ENCODE measurements around the gene HBEGF.

HBEGF gene

GRCh38 chr5:140312067-140312790 is 34.2 kb downstream of the HBEGF start:
- 8% methylated on average over 4 of the region's 4 CpGs for WGBS (ENCODE audit: insufficient coverage)
- H3K9me3 ChIP-seq (ENCODE audit: control extremely low read depth in 1 of 5, control insufficient read depth in 4 of 5, insufficient read depth in 2 of 5, low read depth in 1 of 5, low read length in 4 of 5) = no peaks in the 10 kb centered on the region
- peaks cover 2 to 15% (median 11%) of the 10 kb centered on the region in 4 experiments for H3K4me1 ChIP-seq (ENCODE audit: control extremely low read depth in 1 of 4, control insufficient read depth in 4 of 4, insufficient read depth in 4 of 4, low read length in 3 of 4)
- no peak overlapping the region for H3K27ac ChIP-seq (ENCODE audit: insufficient read depth in 1 of 2, low read depth in 1 of 2, low read length in 2 of 2, poor library complexity in 1 of 2, severe bottlenecking in 2 of 2)
- peak overlapping the region in 3 of 7 experiments; percentile 7 to 26 (median 19) for H3K4me3 ChIP-seq (ENCODE audit: control insufficient read depth in 1 of 7, extremely low read depth in 1 of 7, insufficient read depth in 4 of 7, low read depth in 2 of 7, low read length in 6 of 7)
- DNase-seq = peak; percentile 18 to 30 (median 28)
- no peaks in the 10 kb centered on the region for H3K27me3 ChIP-seq (replicated peaks in 2 of 5; ENCODE audit: control insufficient read depth in 4 of 5, insufficient read depth in 5 of 5, low read length in 4 of 5)
- H3K36me3 ChIP-seq (ENCODE audit: control insufficient read depth in 4 of 4, insufficient read depth in 4 of 4, low read length in 3 of 4) = no peaks in the 10 kb centered on the region
- ChIA-PET POLR2A (no interaction called here), CTCF (interaction anchor here (1.0 to 2.2 kb wide), 6 partner anchors 12 to 88 kb away, joined by 3 to 6 read pairs (median 4); no protein-coding TSS in a partner anchor)

- WGBS (ENCODE audit: insufficient coverage) = 92% methylated on average over 2 of the region's 5 CpGs
- no peak overlapping the region for H3K27ac ChIP-seq (ENCODE audit: insufficient read depth in 1 of 2, low read depth in 1 of 2, low read length in 2 of 2, poor library complexity in 1 of 2, severe bottlenecking in 2 of 2)
- H3K36me3 ChIP-seq (ENCODE audit: control insufficient read depth in 4 of 4, insufficient read depth in 4 of 4, low read length in 3 of 4) = no peaks in the 10 kb centered on the region
- H3K4me1 ChIP-seq (ENCODE audit: control extremely low read depth in 1 of 4, control insufficient read depth in 4 of 4, insufficient read depth in 4 of 4, low read length in 3 of 4) = peaks cover 2 to 15% (median 11%) of the 10 kb centered on the region in 4 experiments
- H3K27me3 ChIP-seq (replicated peaks in 2 of 5; ENCODE audit: control insufficient read depth in 4 of 5, insufficient read depth in 5 of 5, low read length in 4 of 5) = no peaks in the 10 kb centered on the region
- H3K4me3 ChIP-seq (ENCODE audit: control insufficient read depth in 1 of 7, extremely low read depth in 1 of 7, insufficient read depth in 4 of 7, low read depth in 2 of 7, low read length in 6 of 7) = no peak overlapping the region
- no peak for DNase-seq
- no peaks in the 10 kb centered on the region for H3K9me3 ChIP-seq (ENCODE audit: control extremely low read depth in 1 of 5, control insufficient read depth in 4 of 5, insufficient read depth in 2 of 5, low read depth in 1 of 5, low read length in 4 of 5)
- ChIA-PET POLR2A (no interaction called here), CTCF (interaction anchor here (1.0 to 2.2 kb wide), 7 partner anchors 10 to 41 kb away, joined by 3 to 6 read pairs (median 3); partner anchors contain the start of gene HBEGF)
These were observed 35.4 kb downstream of the HBEGF start for GRCh38 chr5:140311011-140311467.

GRCh38 chr5:140310434-140310833 is 36.0 kb downstream of the HBEGF start:
- Histone ChIP-seq H3K4me3 (ENCODE audit: control insufficient read depth in 1 of 7, extremely low read depth in 1 of 7, insufficient read depth in 4 of 7, low read depth in 2 of 7, low read length in 6 of 7) (no peak overlapping the region), H3K27me3 (replicated peaks in 2 of 5; ENCODE audit: control insufficient read depth in 4 of 5, insufficient read depth in 5 of 5, low read length in 4 of 5) (no peaks in the 10 kb centered on the region), H3K27ac (ENCODE audit: insufficient read depth in 1 of 2, low read depth in 1 of 2, low read length in 2 of 2, poor library complexity in 1 of 2, severe bottlenecking in 2 of 2) (no peak overlapping the region), H3K4me1 (ENCODE audit: control extremely low read depth in 1 of 4, control insufficient read depth in 4 of 4, insufficient read depth in 4 of 4, low read length in 3 of 4) (peaks cover 2 to 15% (median 11%) of the 10 kb centered on the region in 4 experiments), H3K36me3 (ENCODE audit: control insufficient read depth in 4 of 4, insufficient read depth in 4 of 4, low read length in 3 of 4) (no peaks in the 10 kb centered on the region), H3K9me3 (ENCODE audit: control extremely low read depth in 1 of 5, control insufficient read depth in 4 of 5, insufficient read depth in 2 of 5, low read depth in 1 of 5, low read length in 4 of 5) (no peaks in the 10 kb centered on the region)
- WGBS (ENCODE audit: insufficient coverage) = 100% methylated on average over 1 of the region's 2 CpGs
- ChIA-PET POLR2A (no interaction called here), CTCF (interaction anchor here (1.1 to 2.2 kb wide), 3 partner anchors 18 to 36 kb away, joined by 3 to 6 read pairs (median 3); partner anchors contain the start of gene HBEGF)
- no peak for DNase-seq

GRCh38 chr5:140309706-140310249 is 36.6 kb downstream of the HBEGF start:
- Histone ChIP-seq H3K27ac (ENCODE audit: insufficient read depth in 1 of 2, low read depth in 1 of 2, low read length in 2 of 2, poor library complexity in 1 of 2, severe bottlenecking in 2 of 2) (no peak overlapping the region), H3K4me1 (ENCODE audit: control extremely low read depth in 1 of 4, control insufficient read depth in 4 of 4, insufficient read depth in 4 of 4, low read length in 3 of 4) (peaks cover 2 to 15% (median 11%) of the 10 kb centered on the region in 4 experiments), H3K4me3 (ENCODE audit: control insufficient read depth in 1 of 7, extremely low read depth in 1 of 7, insufficient read depth in 4 of 7, low read depth in 2 of 7, low read length in 6 of 7) (no peak overlapping the region), H3K9me3 (ENCODE audit: control extremely low read depth in 1 of 5, control insufficient read depth in 4 of 5, insufficient read depth in 2 of 5, low read depth in 1 of 5, low read length in 4 of 5) (no peaks in the 10 kb centered on the region), H3K36me3 (ENCODE audit: control insufficient read depth in 4 of 4, insufficient read depth in 4 of 4, low read length in 3 of 4) (no peaks in the 10 kb centered on the region), H3K27me3 (replicated peaks in 2 of 5; ENCODE audit: control insufficient read depth in 4 of 5, insufficient read depth in 5 of 5, low read length in 4 of 5) (no peaks in the 10 kb centered on the region)
- WGBS (ENCODE audit: insufficient coverage) = 94% methylated on average over 3 of the region's 3 CpGs
- POLR2A ChIA-PET = no interaction called here
- CTCF ChIA-PET = interaction anchor here (1.0 to 1.5 kb wide), 7 partner anchors 12 to 65 kb away, joined by 3 to 5 read pairs (median 3); partner anchors contain the start of gene HBEGF
- DNase-seq = no peak

- Histone ChIP-seq H3K4me1 (ENCODE audit: control extremely low read depth in 1 of 4, control insufficient read depth in 4 of 4, insufficient read depth in 4 of 4, low read length in 3 of 4) (peaks cover 5 to 18% (median 14%) of the 10 kb centered on the region in 4 experiments), H3K9me3 (ENCODE audit: control extremely low read depth in 1 of 5, control insufficient read depth in 4 of 5, insufficient read depth in 2 of 5, low read depth in 1 of 5, low read length in 4 of 5) (no peaks in the 10 kb centered on the region), H3K36me3 (ENCODE audit: control insufficient read depth in 4 of 4, insufficient read depth in 4 of 4, low read length in 3 of 4) (peaks cover 0 to 2% (median 0%) of the 10 kb centered on the region in 4 experiments), H3K27me3 (replicated peaks in 2 of 5; ENCODE audit: control insufficient read depth in 4 of 5, insufficient read depth in 5 of 5, low read length in 4 of 5) (no peaks in the 10 kb centered on the region), H3K4me3 (ENCODE audit: control insufficient read depth in 1 of 7, extremely low read depth in 1 of 7, insufficient read depth in 4 of 7, low read depth in 2 of 7, low read length in 6 of 7) (no peak overlapping the region), H3K27ac (ENCODE audit: insufficient read depth in 1 of 2, low read depth in 1 of 2, low read length in 2 of 2, poor library complexity in 1 of 2, severe bottlenecking in 2 of 2) (no peak overlapping the region)
- 100% methylated on average over 1 of the region's 1 CpG for WGBS (ENCODE audit: insufficient coverage)
- POLR2A ChIA-PET = no interaction called here
- no peak for DNase-seq
- CTCF ChIA-PET = interaction anchor here (1.0 to 3.2 kb wide), 3 partner anchors 40 to 62 kb away, joined by 3 to 14 read pairs (median 3); partner anchors contain the start of gene HBEGF
These were observed 40.9 kb downstream of the HBEGF start for GRCh38 chr5:140305471-140305870.

DNA sequence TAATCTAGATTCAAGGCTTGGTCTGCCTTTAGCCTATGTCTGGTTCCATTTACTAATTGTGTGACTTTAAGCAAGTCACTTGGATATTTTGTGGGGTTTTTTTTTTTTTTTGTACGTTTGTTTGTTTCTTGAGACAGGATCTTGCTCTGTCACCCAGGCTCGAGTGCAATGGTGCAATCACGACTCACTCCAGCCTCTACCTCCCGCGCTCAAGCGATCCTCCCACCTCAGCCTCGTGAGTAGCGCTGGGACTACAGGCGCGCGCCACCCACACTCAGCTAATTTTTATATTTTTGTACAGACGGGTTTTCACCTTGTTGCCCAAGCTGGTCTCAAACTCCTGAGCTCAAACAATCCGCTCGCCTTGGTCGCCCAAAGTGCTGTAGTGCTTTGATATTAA is 42.4 kb downstream of the HBEGF start:
- H3K36me3 ChIP-seq (ENCODE audit: control insufficient read depth in 4 of 4, insufficient read depth in 4 of 4, low read length in 3 of 4) = peaks cover 0 to 9% (median 4%) of the 10 kb centered on the region in 4 experiments
- H3K27ac ChIP-seq (ENCODE audit: insufficient read depth in 1 of 2, low read depth in 1 of 2, low read length in 2 of 2, poor library complexity in 1 of 2, severe bottlenecking in 2 of 2) = no peak overlapping the region
- ChIA-PET CTCF (interaction anchor here (1.3 to 3.4 kb wide), 5 partner anchors 41 to 61 kb away, joined by 3 to 14 read pairs (median 4); partner anchors contain the start of gene HBEGF), POLR2A (no interaction called here)
- H3K4me1 ChIP-seq (ENCODE audit: control extremely low read depth in 1 of 4, control insufficient read depth in 4 of 4, insufficient read depth in 4 of 4, low read length in 3 of 4) = peaks cover 5 to 18% (median 14%) of the 10 kb centered on the region in 4 experiments
- no peaks in the 10 kb centered on the region for H3K27me3 ChIP-seq (replicated peaks in 2 of 5; ENCODE audit: control insufficient read depth in 4 of 5, insufficient read depth in 5 of 5, low read length in 4 of 5)
- 99% methylated on average over 12 of the region's 15 CpGs for WGBS (ENCODE audit: insufficient coverage)
- peak overlapping the region in 2 of 7 experiments; percentile 96 to 97 for H3K4me3 ChIP-seq (ENCODE audit: control insufficient read depth in 1 of 7, extremely low read depth in 1 of 7, insufficient read depth in 4 of 7, low read depth in 2 of 7, low read length in 6 of 7)
- DNase-seq = no peak
- H3K9me3 ChIP-seq (ENCODE audit: control extremely low read depth in 1 of 5, control insufficient read depth in 4 of 5, insufficient read depth in 2 of 5, low read depth in 1 of 5, low read length in 4 of 5) = no peaks in the 10 kb centered on the region

All from common myeloid progenitor, CD34-positive (primary cell).